ENCODE data around the gene TTLL3.
"Not testable (repeated sequence)": the region's sequence is repeated elsewhere in the genome, so short reads cannot be mapped to it uniquely, and the experiment has no call there.

TTLL3 gene

GRCh38 chr3:9809615-9810432 is at the start of gene TTLL3:
TTLL3 (plus strand) TSS chr3:9810262; CDS start chr3:9810662, 400 bp downstream.
- in situ Hi-C loops (cut with MboI; ENCODE audit: low sequenced_read_pairs) = no loop called here

DNA sequence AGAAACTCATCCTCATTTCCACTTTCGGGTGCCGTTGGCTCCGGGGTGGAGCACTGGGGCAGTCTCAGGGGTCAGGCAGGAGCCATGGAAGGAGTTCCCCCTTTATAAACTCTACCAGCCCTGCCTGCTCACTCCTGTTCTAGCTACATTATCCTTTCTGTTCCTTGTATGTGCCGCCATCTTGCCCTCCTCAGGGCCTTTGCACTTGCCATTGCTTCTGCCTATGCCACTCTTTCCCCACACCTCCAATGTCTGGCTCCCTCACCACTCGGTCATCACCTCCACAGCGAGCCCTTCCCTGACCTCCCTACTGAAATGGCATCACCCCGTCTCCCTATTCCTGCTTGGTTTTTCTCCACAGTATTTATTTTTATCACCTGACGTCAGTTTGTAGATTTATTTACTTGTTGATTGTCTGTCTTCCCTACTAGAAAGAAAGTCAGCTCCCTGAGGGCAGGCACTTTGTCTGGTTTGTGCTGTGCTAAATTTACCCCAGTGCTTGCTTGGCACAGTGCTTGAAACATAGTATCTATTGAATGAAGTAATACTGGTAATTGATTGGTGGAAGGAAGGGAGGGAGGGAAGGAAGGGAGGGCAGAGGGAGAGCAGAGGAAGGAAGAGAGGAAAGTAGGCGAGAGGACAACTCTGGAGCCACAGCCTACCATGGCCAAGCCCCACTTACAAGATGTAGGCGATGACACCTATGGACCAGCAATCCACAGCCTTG is 49.1 kb upstream of the TTLL3 start:
- in situ Hi-C loops (cut with MboI; ENCODE audit: low sequenced_read_pairs) = no loop called here

GRCh38 chr3:9761919-9762318 is 48.1 kb upstream of the TTLL3 start:
- in situ Hi-C loops (cut with MboI; ENCODE audit: low sequenced_read_pairs) = no loop called here

- in situ Hi-C loops (cut with MboI; ENCODE audit: low sequenced_read_pairs) = no loop called here
Measured at GRCh38 chr3:9762871-9763270, 47.2 kb upstream of the TTLL3 start.

DNA sequence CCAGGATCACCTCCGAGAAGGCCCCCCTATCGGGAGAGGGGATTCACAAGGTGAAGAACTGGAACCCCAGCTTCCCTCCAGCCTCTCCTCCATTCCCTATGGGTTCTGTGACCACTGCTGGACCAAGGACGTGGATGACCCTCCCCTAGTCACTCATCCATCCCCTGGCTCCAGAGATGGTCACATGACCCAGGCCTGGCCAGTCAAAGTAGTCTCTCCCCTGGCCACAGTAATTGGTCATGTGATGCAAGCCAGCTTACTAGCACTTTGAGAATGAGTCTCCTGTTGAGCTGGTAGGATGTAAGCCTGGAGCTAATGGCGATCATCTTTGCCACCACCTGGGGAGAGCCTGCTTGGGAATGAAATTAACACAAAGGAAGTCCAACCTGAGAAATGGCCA is 44.2 kb upstream of the TTLL3 start:
- in situ Hi-C loops (cut with MboI; ENCODE audit: low sequenced_read_pairs) = no loop called here

DNA sequence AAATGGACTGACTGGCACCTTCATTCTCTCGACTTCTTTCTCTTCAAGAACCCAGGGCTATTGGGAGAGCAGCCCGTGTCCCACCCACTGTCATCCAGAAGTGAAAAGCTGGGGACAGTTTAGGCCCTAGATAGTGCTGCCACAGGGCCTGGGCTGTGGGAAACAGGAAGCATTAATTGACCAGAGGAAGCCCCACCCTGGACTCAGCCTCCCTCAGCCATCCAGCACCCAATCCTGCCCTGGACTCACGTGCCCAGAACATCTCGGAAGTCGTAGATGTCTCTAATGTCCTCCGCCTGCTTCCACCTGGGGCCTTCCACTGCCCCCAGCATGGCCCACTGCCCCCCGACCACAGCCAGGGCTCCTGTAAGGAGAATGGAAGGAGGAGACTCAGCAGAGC is 42.6 kb upstream of the TTLL3 start:
- in situ Hi-C loops (cut with MboI; ENCODE audit: low sequenced_read_pairs) = no loop called here

- in situ Hi-C loops (cut with MboI; ENCODE audit: low sequenced_read_pairs) = no loop called here
Measured at GRCh38 chr3:9768141-9768775, 41.8 kb upstream of the TTLL3 start.

GRCh38 chr3:9769012-9769411 is 41.0 kb upstream of the TTLL3 start:
- in situ Hi-C loops (cut with MboI; ENCODE audit: low sequenced_read_pairs) = no loop called here

- in situ Hi-C loops (cut with MboI; ENCODE audit: low sequenced_read_pairs) = no loop called here
Measured at GRCh38 chr3:9769426-9770275, 40.4 kb upstream of the TTLL3 start, which contains the start of gene CAMK1. CAMK1 (minus strand) TSS chr3:9769947; CDS start chr3:9767749, 2,198 bp downstream.

- in situ Hi-C loops (cut with MboI; ENCODE audit: low sequenced_read_pairs) = no loop called here
Measured at GRCh38 chr3:9770276-9770812, 39.7 kb upstream of the TTLL3 start.

- in situ Hi-C loops (cut with MboI; ENCODE audit: low sequenced_read_pairs) = not testable (repeated sequence)
Measured at GRCh38 chr3:9771007-9771406, 39.1 kb upstream of the TTLL3 start.

DNA sequence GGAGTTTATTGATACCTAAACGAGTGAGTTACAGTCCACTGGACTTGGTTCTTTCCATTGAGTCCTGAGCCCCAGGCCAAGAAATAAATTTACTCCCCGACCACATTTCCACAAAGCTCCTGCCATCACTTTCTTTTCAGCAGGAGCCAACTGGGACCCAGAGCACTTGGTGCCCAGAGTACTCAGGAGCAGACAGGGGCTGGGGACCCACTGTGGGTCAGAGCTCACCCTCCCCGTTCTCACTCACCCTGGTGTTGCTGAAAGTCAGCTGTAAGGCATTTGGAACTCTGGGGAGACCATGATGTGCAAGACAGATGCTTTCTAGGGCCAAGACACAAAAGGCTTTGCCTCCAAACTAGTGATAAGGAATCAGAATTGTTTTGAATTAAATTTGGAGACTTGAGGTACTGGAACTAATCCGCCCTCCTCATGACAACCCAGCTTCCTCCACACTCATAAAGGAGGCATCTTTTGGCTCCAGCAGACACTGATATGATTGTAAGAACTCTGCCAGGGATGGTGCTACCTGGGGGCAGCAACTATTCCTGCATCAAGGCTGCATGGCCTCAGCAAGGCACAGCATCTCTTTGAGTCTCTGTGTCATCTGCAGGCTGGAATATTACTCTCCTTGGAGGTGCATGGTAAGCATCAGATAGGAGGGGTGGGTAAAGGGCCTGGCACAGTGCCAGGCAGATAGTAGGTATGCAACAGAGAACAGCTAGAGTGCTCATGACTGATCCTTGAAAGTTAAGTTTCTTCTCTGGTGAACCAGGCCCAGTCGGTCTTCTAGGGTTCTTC is 33.0 kb upstream of the TTLL3 start:
- in situ Hi-C loops (cut with MboI; ENCODE audit: low sequenced_read_pairs) = no loop called here

DNA sequence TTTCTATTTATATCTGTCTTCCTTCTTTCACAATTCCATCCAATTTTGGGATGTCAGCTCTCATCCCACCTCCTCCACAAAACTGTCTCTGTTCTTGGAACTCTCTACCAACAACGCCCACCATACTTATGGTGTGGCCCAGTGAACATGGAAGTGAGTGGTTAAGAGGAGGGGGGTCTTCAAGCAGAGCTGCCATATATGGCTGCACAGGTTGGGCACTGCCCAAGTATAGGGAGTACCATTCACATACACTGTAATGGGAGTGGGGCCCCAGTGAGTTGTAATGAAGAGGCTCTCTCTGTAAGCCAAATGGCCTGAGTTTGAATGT is 32.4 kb upstream of the TTLL3 start:
- in situ Hi-C loops (cut with MboI; ENCODE audit: low sequenced_read_pairs) = no loop called here

- in situ Hi-C loops (cut with MboI; ENCODE audit: low sequenced_read_pairs) = no loop called here
Measured at GRCh38 chr3:9778143-9779074, 31.7 kb upstream of the TTLL3 start.

GRCh38 chr3:9779075-9779593 is 30.9 kb upstream of the TTLL3 start:
- in situ Hi-C loops (cut with MboI; ENCODE audit: low sequenced_read_pairs) = no loop called here

DNA sequence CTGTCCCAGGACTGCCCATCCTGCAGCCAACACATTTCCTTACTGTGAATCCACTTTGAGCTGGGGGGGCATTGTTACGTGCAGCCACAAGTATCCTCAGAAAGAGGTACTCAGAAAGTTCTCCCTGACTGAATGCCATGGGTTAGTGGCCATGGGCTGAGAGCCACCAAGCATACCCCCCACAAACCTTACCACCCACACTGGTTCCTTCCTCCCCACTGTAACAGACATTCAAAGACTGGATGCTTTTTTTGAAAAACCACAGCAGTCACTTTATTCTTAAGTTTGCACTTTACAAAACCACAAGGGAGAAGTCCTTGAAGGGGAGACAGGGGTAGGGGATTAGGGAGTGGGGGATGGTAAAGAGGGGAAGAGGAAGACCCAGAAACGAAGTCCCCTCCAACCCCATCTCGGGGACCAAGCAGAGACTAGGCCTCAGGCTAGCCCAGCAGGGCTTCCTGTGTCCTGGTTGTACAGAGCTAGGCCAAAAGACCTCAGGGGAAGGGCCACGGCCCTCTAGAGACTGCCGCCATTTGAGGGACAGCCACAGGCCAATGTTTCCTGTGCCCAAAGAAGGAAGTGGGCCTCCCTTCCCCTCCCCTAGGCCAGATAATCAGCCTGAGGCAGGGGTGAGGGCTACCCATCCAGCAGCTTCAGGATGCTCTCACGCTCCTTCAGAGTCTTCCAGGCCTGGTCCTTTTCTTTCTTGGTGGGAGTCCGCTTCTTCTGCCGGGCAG is 30.2 kb upstream of the TTLL3 start:
- in situ Hi-C loops (cut with MboI; ENCODE audit: low sequenced_read_pairs) = no loop called here

- in situ Hi-C loops (cut with MboI; ENCODE audit: low sequenced_read_pairs) = no loop called here
Measured at GRCh38 chr3:9780458-9780812, 29.6 kb upstream of the TTLL3 start.

DNA sequence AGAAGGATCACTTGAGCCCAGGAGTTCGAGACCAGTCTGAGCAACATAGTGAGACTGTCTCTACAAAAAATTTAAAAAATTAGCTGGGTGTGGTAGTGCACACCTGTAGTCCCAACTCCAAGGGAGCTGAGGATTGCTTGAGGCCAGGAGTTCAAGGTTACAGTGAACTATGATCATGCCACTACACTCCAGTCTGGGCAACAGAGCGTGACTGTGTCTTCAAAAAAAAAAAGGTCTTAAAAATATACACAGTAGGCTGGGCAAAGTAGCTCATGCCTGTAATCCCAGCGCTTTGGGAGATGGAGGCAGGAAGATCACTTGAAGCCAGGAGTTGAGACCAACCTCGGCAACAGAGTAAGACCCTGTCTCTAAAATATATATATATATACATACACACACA is 29.2 kb upstream of the TTLL3 start:
- in situ Hi-C loops (cut with MboI; ENCODE audit: low sequenced_read_pairs) = no loop called here
